Stimulated activated CD8-positive, alpha-beta memory T cell treated with anti-CD3 and anti-CD28 coated beads, Interleukin-15, amount 100 ng/mL, for 1 hour (primary cell): Measurements from ENCODE around the gene FAM193A.
"Not testable (repeated sequence)": the region's sequence is repeated elsewhere in the genome, so short reads cannot be mapped to it uniquely, and the experiment has no call there.

ENCODE experiments used
- DNase-seq: peaks from one replicate; pipeline ENCODE4 v3.0.0-alpha.2; 2020; ENCODE audit warnings: low read depth

The FAM193A gene

DNA sequence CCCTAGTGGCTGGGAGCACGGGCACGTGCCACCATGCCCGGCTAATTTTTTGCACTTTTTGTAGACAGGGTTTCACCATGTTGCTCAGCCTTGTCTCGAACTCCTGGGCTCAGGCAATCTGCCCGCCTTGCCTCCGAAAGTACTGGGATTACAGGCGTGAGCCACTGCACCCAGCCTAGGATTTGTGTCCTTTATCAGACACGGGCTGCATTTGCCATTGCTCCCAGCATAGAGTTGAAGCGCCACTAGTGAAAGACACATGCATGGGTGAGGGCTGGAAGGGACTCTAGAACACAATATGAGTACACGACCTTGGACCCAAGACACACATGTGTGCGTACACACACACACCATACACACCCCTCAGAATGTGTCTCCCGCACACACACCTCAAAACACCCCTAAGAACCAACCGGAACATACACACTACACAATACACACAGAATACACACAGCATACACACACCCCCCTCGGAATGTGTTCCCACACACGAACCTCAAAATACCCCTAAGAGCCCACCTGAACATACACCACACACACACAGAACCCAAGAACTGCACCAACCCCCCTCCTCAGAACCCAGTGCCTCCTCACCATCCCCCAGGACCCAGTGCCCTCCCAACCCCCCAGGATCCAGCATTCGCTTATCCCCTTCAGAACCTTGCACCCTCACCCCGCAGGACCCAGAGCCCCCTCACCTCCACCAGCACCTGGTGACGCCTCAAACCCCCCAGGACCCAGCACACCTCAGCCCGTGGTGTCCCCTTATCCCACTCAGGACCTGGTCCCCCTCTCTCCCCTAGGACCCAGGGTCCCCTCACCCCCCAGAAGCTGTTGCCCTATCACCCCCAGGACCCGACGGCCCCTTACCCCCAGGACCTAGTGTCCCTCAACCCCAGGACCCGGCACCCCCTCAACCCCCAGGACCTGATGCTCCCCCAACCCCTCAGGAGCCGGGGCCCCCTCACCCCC lies 218.7 kb downstream of the FAM193A start:
- DNase-seq, result no peak

DNA sequence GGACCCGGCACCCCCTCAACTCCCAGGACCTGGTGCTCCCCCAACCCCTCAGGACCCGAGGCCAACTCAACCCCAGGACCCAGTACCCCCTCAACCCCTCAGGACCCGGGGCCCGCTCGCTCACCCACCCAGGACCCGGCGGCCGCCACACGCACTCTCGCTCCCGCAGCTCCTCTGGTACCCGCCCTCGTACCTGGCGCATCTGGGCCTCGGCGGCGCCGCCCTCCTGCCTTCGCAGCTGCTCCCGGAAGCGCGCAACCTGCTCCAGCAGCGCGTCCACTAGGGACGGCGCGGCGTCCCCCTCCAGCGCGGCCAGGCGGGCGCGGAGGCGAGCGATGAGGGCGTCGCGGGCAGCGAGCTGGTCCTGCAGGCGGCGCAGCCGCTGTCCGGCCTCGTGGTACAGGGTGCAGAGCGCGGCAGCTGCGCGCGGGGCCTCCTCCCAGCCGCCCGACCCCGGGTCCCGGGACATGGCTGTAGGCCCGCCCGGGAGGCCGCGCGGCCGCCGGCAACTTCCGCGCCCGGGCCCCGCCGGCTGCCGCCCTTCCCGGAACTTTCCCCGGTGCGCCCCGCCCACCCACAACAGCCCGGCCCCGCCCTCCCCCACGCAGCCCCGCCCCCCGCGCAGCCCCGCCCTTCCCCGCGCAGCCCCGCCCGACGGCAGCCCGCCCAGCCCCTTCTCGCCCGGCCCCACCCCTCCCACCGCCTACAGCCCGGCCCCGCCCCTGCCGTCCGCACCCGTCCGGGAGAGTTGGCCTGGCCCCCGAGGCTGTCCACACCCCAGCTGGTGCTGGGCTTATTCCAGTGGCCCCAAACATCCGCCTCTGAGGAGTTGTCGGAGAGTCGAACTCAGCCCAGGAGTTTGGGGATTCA lies 219.6 kb downstream of the FAM193A start, which contains the start of gene TNIP2:
Gene TNIP2, minus strand, starts transcription at position 516 of the 870 bp plus-strand sequence. Its CDS starts 47 bp downstream, at position 469.
- peak; percentile 58 for DNase-seq

DNA sequence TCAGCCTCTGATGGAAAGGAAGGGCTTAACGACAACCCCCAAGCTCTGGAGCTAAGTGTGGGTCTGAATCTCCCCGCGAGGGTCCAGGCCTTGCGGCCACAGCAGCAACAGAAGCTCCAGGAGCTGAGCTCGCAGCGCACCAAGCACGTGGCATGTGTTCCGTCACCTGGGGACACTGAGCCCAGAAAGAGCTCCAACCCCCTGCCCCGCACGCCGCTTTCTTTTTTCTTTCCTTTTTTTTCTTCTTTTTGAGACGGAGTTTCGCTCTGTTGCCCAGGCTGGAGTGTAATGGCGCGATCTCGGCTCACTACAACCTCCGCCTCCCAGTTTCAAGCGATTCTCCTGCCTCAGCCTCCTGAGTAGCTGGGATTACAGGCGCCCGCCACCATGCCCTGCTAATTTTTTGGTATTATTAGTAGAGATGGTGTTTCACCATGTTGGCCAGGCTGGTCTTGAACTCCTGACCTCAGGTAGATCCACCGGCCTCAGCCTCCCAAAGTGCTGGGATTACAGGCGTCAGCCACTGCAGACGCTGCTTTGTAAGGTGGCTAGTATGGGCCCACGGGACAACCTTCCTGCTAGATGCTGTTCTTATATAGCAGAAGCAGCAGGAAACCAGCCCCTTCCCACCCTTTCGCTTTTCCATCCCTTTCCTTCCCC lies 220.4 kb downstream of the FAM193A start:
- no peak for DNase-seq

DNA sequence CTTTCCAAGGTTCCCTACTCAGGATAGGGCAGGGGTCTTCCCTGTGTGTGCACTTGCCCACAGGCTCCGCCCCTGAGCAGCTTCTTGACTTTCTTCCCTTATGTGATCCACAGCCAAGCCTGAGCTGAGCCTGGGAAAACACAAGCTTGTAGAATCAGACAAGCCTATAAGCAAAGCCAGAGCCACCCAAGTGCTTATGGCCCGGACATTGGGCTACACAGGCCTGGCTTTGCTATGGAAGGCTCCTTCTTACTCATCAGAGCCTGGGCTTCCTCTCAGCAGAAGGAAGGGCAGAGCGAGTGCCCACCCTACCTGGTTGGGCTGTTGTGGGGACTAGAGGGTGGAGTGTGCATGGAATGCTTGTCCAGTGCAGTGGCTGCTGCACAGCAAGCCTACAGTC lies 221.0 kb downstream of the FAM193A start:
- DNase-seq, result no peak

DNA sequence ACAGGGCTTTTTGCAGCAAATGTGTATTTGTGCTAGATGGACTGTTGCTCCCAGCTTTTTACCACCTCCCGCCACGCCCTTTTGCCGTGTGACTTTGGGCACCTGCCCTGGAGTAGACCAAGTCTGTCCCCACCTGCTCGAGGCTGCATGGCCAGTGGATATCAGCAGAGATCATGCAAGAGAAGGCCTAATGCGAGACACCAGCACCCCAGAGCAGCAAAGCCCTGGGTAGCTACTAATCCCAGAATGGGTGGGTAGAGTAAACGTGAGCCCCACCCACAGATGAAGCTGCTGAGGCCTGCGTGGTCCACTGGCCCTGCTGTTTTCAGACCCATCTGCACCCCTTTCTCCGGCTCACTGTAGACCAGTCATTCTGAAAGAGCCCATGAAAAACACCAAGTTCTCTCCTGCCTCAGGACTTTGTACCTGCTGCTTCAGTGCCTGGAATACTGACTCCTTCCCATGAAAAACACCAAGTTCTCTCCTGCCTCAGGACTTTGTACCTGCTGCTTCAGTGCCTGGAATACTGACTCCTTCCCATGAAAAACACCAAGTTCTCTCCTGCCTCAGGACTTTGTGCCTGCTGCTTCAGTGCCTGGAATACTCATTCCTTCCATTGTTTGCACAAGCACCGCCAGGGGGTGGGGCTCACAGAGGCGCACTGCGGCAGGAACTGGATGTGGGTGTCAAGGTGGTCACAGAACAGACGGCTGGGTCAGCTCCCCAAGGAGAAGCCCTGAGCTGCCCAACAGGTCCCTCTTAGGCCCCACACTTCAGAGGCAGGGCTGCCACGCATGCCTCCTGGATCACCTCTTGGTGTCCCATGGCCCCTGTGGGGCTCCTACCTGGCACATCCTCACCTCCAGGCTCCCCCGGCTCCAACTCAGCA lies 224.8 kb downstream of the FAM193A start:
- DNase-seq, result no peak

DNA sequence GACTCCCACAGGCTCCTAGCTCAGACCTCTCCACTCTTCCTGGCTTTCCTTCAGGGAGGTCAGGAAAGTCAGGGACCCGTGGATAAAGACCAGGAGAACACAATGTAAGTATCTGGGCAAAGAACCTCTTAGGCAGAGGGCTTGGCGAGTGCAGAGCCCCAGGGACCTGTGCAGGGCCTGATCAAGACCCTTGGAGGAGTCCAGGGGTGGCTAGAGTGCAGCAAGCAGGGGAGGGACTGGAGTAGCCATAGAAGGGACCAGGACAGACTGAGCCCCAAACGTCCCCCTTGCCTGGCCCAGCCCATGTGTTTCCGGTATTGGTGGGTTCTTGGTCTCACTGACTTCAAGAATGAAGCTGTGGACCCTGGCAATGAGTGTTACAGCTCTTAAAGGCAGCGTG lies 225.6 kb downstream of the FAM193A start:
- no peak for DNase-seq

DNA sequence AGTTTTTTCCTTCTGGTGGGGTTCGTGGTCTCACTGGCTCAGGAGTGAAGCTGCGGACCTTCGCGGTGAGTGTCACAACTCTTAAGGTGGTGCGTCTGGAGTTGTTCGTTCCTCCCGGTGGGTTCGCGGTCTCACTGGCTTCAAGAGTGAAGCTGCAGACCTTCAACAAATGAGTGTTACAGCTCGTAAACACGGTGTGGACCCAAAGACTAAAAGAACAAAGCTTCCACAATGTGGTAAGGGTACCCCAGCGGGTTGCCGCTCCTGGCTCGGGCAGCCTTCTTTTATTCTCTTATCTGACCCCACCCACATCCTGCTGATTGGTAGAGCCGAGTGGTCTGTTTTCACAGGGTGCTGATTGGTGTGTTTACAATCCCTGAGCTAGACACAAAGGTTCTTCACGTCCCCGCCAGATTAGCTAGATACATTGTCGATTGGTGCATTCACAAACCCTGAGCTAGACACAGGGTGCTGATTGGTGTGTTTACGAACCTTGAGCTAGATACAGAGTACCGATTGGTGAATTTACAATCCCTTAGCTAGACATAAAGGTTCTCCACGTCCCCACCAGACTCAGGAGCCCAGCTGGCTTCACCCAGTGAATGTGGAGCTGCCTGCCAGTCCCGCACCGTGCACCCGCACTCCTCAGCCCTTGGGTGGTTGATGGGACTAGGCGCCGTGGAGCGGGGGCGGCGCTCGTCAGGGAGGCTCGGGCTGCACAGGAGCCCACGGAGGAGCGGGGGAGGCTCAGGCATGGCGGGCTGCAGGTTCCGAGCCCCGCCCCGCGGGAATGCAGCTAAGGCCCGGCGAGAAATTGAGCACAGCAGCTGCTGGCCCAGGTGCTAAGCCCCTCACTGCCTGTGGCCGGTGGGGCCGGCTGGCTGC lies 226.3 kb downstream of the FAM193A start:
- DNase-seq, result not testable (repeated sequence)

DNA sequence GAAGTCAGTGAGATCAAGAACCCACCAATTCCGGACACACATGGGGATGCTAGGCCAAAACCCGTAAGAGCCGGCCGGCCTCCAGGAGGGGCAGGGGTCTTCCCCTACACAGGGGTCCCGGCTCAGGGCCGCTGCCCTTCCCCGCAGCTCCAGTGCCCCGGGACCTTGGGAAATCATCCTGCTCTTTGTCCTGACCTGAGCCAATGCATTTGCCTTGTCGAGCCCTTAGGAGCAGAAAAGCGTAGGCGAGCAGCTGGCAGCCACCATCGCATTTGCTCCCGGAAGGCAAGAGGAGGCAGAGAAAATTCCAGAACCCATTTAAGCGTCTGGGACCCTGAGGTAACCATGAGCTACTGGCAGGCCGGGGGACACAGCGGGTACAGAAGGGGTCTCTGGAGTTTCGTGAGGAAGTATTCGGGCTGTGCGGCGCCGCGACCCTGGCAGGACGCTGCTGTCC lies 227.1 kb downstream of the FAM193A start:
- DNase-seq, result no peak

DNA sequence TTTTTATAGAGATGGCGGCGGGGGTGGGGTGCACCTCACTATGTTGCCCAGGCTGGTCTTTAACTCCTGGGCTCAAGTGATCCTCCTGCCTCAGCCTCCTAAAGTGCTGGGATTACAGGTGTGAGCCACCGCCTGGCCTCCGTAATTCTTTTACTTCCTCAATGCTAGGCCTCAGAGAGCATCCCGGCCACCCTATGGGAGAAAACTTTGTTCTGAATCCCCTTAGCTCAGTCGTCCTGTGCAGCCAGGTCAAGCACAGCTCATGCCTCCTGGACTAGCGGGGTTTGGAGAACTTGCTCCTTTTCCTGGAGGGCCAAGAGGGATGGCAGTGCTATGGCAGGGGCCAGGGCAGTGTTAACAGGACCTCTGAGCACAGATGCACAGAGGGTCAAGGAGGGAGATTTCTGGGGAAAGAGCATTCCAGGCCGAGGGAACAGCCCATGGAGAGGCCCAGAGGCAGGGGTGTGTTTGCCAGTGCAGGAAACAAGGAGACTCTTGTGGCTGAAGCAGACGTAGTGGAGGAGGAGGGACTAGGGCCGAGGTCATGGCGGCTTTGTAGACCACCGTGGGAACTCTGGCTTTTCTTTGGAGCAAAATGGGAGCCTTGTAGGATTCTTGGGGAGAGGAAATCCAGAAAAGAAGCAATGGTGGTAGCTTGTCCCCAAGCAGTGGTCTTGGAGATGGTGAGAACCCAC lies 229.5 kb downstream of the FAM193A start:
- DNase-seq, result no peak

DNA sequence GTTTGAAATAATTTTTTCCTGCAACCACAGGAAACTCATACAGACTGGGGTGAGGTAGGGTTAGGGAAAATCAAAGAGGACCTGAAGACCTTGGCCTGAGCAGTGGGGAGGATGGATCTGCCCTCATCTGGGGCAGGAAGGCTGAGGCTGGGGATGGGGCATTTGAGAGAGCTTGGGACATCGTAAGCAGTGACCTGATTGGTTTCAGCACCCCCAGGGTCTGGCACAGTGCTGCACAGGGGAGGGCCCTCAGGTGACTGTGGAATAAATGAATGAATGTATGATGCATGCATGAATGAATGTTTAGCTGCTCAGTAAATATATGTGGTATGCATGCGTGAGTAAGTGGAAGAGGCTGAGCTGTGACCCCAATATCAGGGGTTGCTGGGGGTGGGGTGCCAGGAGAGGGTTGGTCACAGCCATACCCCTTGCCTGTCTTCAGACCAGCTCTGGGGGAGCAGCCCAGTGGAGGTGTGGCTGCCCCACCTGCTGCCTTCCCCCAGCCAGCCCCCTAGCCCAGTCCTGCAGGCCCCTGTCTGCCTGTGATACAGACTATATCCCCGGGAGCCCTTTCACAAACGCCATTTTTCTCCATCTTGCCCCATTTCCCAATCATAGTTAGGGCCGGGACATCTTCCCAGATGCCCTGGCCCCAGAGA lies 230.7 kb downstream of the FAM193A start:
- DNase-seq, result no peak

DNA sequence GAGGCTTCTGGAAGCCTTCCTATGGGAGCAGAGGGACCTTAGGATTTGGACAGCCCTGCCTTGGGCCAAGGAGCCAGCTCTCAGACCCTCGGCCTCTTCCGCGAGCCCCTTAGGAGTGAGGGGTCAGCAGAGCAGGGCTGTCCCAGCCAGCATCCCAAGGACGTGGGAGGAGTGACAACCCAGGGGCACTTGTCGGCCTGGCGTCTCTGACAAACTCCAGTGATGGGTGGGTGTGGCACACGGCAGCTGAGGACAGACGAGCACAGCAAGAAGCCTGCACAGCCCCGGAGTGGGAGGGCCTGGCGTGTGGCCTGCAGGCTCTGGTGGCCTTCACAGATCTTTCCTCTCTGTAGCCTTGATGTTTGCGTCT lies 231.2 kb downstream of the FAM193A start:
- DNase-seq, result no peak

DNA sequence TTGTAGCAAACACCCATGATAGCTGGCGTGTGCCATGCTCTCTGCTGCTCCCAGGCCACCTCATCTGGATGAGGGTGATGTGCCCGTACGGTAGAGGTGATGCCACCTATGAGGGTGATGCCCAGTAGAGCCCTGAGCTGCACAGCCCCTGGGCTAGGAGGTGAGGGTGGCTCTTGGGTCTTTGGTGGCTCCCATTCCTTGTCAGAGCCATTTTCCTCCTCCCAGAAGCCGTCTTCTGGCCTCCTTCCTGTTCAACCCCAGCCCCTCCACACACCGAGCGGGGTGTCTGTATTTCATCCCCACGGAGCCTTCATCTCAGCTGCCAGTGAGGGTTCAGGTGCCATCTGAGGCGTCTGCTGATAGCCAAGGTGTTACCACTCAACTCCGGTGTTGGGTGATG lies 231.7 kb downstream of the FAM193A start:
- DNase-seq, result no peak

DNA sequence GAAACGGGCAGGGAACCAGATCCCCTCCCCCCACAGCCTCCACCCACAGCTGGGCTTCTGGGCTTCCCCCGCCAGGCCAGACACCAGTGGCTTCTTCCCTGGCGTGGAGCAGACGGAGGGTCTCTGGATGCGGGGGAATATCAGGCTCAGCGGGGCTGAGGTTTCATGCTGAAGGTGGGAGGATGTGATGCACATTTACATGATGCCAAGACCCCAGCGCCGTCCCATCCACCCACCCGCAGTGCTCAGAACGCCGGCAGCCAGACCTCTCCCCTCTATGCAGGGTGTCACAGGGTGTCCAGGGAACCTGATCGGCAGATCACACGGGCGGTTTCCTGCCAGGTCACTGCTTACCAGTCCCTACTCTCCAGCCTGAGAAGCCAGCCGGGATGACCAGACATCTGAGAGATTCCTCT lies 232.5 kb downstream of the FAM193A start:
- no peak for DNase-seq

DNA sequence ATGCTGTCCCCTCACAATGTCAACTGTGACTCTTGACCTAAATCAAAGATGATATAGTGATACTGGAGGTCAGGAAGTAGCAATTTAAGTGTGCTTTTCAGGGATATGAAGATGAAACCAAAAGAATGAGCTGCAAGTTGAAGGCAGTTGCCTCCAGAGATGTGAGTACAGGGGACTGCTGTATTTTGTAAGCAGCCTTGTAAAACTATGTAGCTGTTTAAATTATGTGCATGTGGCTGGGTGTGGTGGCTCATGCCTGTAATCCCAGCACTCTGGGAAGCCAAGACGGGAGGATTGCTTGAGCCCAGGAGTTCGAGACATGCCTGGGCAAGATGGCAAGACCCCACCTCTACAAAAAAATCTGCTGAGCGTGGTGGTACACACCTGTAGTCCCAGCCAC lies 234.8 kb downstream of the FAM193A start:
- no peak for DNase-seq

DNA sequence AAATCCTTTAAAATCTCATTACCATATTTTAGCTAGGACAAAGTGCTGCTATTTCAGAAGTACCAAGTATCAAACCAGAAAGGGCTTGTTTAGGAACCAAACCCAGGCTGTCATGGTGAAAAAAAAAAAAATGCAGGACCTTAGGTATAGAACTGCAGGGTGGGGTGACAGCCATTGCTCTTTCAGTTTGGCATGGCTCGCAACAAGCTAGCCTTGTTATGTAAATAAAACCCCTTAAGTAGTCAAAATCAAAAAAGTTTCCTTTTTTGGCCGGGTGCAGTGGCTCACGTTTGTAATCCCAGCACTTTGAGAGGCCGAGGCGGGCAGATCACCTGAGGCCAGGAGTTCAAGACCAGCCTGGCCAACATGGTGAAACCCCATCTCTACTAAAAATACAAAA lies 244.2 kb downstream of the FAM193A start:
- not testable (repeated sequence) for DNase-seq

DNA sequence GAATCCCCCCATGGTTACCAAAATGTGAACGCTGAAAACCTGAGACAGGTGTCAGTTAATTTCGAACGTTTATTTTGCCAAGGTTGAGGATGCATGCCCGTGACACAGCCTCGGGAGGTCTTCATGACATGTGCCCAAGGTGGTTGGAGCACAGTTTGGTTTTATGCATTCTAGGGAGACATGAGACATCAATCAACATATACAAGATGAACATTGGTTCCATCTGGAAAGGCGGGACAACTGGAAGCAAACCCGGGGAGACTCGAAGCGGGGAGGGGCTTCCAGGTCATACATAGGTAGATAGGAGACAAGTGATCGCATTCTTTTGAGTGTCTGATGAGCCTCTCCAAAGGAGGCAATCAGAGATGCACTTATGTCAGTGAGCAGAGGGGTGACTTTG lies 245.5 kb downstream of the FAM193A start:
- no peak for DNase-seq
